ENCODE results near the gene CYP3A5.
"Not testable (repeated sequence)": the region's sequence is repeated elsewhere in the genome, so short reads cannot be mapped to it uniquely, and the experiment has no call there.

CYP3A5 gene

GRCh38 chr7:99653754-99654153, 26.0 kb downstream of the CYP3A5 start:
- Histone ChIP-seq H3K4me3 (ENCODE audit: low read length in 2 of 2) (no peak overlapping the region), H3K4ac (ENCODE audit: low read length) (no peak overlapping the region), H3K27ac (replicated peaks; ENCODE audit: low read length) (no peak overlapping the region), H2AFZ (ENCODE audit: low read length) (no peak overlapping the region), H3K27me3 (ENCODE audit: control insufficient read depth in 3 of 3, insufficient read depth in 3 of 3, low read depth in 1 of 3, low read length in 3 of 3) (no peaks in the 10 kb centered on the region), H2AK5ac (ENCODE audit: low read depth, low read length) (no peak overlapping the region), H3K18ac (ENCODE audit: low read length) (no peak overlapping the region), H3K9me3 (replicated peaks in 1 of 2; ENCODE audit: control insufficient read depth in 2 of 2, insufficient read depth in 1 of 2, low read depth in 1 of 2, low read length in 2 of 2) (peaks cover 0 to 3% of the 10 kb centered on the region in 2 donors), H2BK120ac (ENCODE audit: low read depth, low read length) (no peak overlapping the region), H3K4me2 (ENCODE audit: insufficient read depth, low read length, poor library complexity, severe bottlenecking) (no peak overlapping the region), H3K9ac (ENCODE audit: low read depth, low read length, poor library complexity) (no peak overlapping the region), H3K79me1 (ENCODE audit: low read depth, low read length) (no peaks in the 10 kb centered on the region), H3K36me3 (replicated peaks in 1 of 2; ENCODE audit: control insufficient read depth in 2 of 2, insufficient read depth in 2 of 2, low read length in 2 of 2) (no peaks in the 10 kb centered on the region), H3K4me1 (ENCODE audit: control insufficient read depth in 2 of 2, insufficient read depth in 1 of 2, low read depth in 1 of 2, low read length in 2 of 2) (no peaks in the 10 kb centered on the region), H4K8ac (ENCODE audit: low read depth, low read length) (no peak overlapping the region), H2BK5ac (ENCODE audit: low read length) (no peak overlapping the region), H2BK15ac (ENCODE audit: low read length) (no peak overlapping the region), H3K23ac (ENCODE audit: low read depth, low read length, poor library complexity) (no peak overlapping the region), H4K91ac (ENCODE audit: low read depth, low read length, poor library complexity) (no peak overlapping the region), H3K14ac (ENCODE audit: low read length) (no peak overlapping the region), H2BK12ac (ENCODE audit: low read length) (no peak overlapping the region)
- DNase-seq (ENCODE audit: low spot score), result no peak
- no CpG with 5 or more reads among the region's 3 CpGs for WGBS, 2 donors (ENCODE audit: extremely low coverage in 2 of 2, insufficient read length in 2 of 2, insufficient replicate concordance in 1 of 2)

- H2AFZ ChIP-seq (ENCODE audit: low read length); H2BK15ac ChIP-seq (ENCODE audit: low read length); H3K27ac ChIP-seq (replicated peaks; ENCODE audit: low read length); H3K4ac ChIP-seq (ENCODE audit: low read length); H3K4me2 ChIP-seq (ENCODE audit: insufficient read depth, low read length, poor library complexity, severe bottlenecking); H2BK12ac ChIP-seq (ENCODE audit: low read length); DNase-seq (ENCODE audit: low spot score); H4K91ac ChIP-seq (ENCODE audit: low read depth, low read length, poor library complexity); H2BK120ac ChIP-seq (ENCODE audit: low read depth, low read length); H3K79me1 ChIP-seq (ENCODE audit: low read depth, low read length); H3K27me3 ChIP-seq (ENCODE audit: control insufficient read depth in 3 of 3, insufficient read depth in 3 of 3, low read depth in 1 of 3, low read length in 3 of 3); H3K9me3 ChIP-seq (replicated peaks in 1 of 2; ENCODE audit: control insufficient read depth in 2 of 2, insufficient read depth in 1 of 2, low read depth in 1 of 2, low read length in 2 of 2); H3K36me3 ChIP-seq (replicated peaks in 1 of 2; ENCODE audit: control insufficient read depth in 2 of 2, insufficient read depth in 2 of 2, low read length in 2 of 2); H2BK5ac ChIP-seq (ENCODE audit: low read length); H3K4me3 ChIP-seq (ENCODE audit: low read length in 2 of 2); H3K4me1 ChIP-seq (ENCODE audit: control insufficient read depth in 2 of 2, insufficient read depth in 1 of 2, low read depth in 1 of 2, low read length in 2 of 2); H3K14ac ChIP-seq (ENCODE audit: low read length); H3K23ac ChIP-seq (ENCODE audit: low read depth, low read length, poor library complexity); H3K9ac ChIP-seq (ENCODE audit: low read depth, low read length, poor library complexity); H3K18ac ChIP-seq (ENCODE audit: low read length); H4K8ac ChIP-seq (ENCODE audit: low read depth, low read length); H2AK5ac ChIP-seq (ENCODE audit: low read depth, low read length): not testable (repeated sequence)
- no CpG with 5 or more reads among the region's 4 CpGs for WGBS, 2 donors (ENCODE audit: extremely low coverage in 2 of 2, insufficient read length in 2 of 2, insufficient replicate concordance in 1 of 2)
These were observed 26.5 kb downstream of the CYP3A5 start for GRCh38 chr7:99653269-99653668.

- no CpG with 5 or more reads among the region's 2 CpGs for WGBS, 2 donors (ENCODE audit: extremely low coverage in 2 of 2, insufficient read length in 2 of 2, insufficient replicate concordance in 1 of 2)
- no peak overlapping the region for H3K4ac ChIP-seq (ENCODE audit: low read length)
- no peak overlapping the region for H3K14ac ChIP-seq (ENCODE audit: low read length)
- H3K36me3 ChIP-seq (replicated peaks in 1 of 2; ENCODE audit: control insufficient read depth in 2 of 2, insufficient read depth in 2 of 2, low read length in 2 of 2), result no peaks in the 10 kb centered on the region
- no peak overlapping the region for H4K8ac ChIP-seq (ENCODE audit: low read depth, low read length)
- H2AFZ ChIP-seq (ENCODE audit: low read length), result no peak overlapping the region
- no peak overlapping the region for H3K18ac ChIP-seq (ENCODE audit: low read length)
- no peak overlapping the region for H3K9ac ChIP-seq (ENCODE audit: low read depth, low read length, poor library complexity)
- no peak overlapping the region for H2BK15ac ChIP-seq (ENCODE audit: low read length)
- peaks cover 0 to 3% of the 10 kb centered on the region in 2 donors for H3K9me3 ChIP-seq (replicated peaks in 1 of 2; ENCODE audit: control insufficient read depth in 2 of 2, insufficient read depth in 1 of 2, low read depth in 1 of 2, low read length in 2 of 2)
- H3K4me2 ChIP-seq (ENCODE audit: insufficient read depth, low read length, poor library complexity, severe bottlenecking), result no peak overlapping the region
- H3K4me1 ChIP-seq (ENCODE audit: control insufficient read depth in 2 of 2, insufficient read depth in 1 of 2, low read depth in 1 of 2, low read length in 2 of 2), result no peaks in the 10 kb centered on the region
- H2AK5ac ChIP-seq (ENCODE audit: low read depth, low read length), result no peak overlapping the region
- H2BK120ac ChIP-seq (ENCODE audit: low read depth, low read length), result no peak overlapping the region
- no peaks in the 10 kb centered on the region for H3K27me3 ChIP-seq (ENCODE audit: control insufficient read depth in 3 of 3, insufficient read depth in 3 of 3, low read depth in 1 of 3, low read length in 3 of 3)
- H2BK5ac ChIP-seq (ENCODE audit: low read length), result no peak overlapping the region
- no peaks in the 10 kb centered on the region for H3K79me1 ChIP-seq (ENCODE audit: low read depth, low read length)
- no peak overlapping the region for H2BK12ac ChIP-seq (ENCODE audit: low read length)
- H3K27ac ChIP-seq (replicated peaks; ENCODE audit: low read length), result no peak overlapping the region
- no peak overlapping the region for H3K23ac ChIP-seq (ENCODE audit: low read depth, low read length, poor library complexity)
- DNase-seq (ENCODE audit: low spot score), result no peak
- no peak overlapping the region for H3K4me3 ChIP-seq (ENCODE audit: low read length in 2 of 2)
- no peak overlapping the region for H4K91ac ChIP-seq (ENCODE audit: low read depth, low read length, poor library complexity)
These were observed 27.1 kb downstream of the CYP3A5 start for GRCh38 chr7:99652671-99653070.

GRCh38 chr7:99651290-99651689, 28.5 kb downstream of the CYP3A5 start:
- Histone ChIP-seq H2BK120ac (ENCODE audit: low read depth, low read length) (no peak overlapping the region), H2BK15ac (ENCODE audit: low read length) (no peak overlapping the region), H3K4ac (ENCODE audit: low read length) (no peak overlapping the region), H3K9me3 (replicated peaks in 1 of 2; ENCODE audit: control insufficient read depth in 2 of 2, insufficient read depth in 1 of 2, low read depth in 1 of 2, low read length in 2 of 2) (peaks cover 0 to 3% of the 10 kb centered on the region in 2 donors), H3K27me3 (ENCODE audit: control insufficient read depth in 3 of 3, insufficient read depth in 3 of 3, low read depth in 1 of 3, low read length in 3 of 3) (no peaks in the 10 kb centered on the region), H2AFZ (ENCODE audit: low read length) (no peak overlapping the region), H3K79me1 (ENCODE audit: low read depth, low read length) (no peaks in the 10 kb centered on the region), H3K36me3 (replicated peaks in 1 of 2; ENCODE audit: control insufficient read depth in 2 of 2, insufficient read depth in 2 of 2, low read length in 2 of 2) (no peaks in the 10 kb centered on the region), H3K23ac (ENCODE audit: low read depth, low read length, poor library complexity) (no peak overlapping the region), H4K91ac (ENCODE audit: low read depth, low read length, poor library complexity) (no peak overlapping the region), H2AK5ac (ENCODE audit: low read depth, low read length) (no peak overlapping the region), H3K27ac (replicated peaks; ENCODE audit: low read length) (no peak overlapping the region), H3K14ac (ENCODE audit: low read length) (no peak overlapping the region), H3K9ac (ENCODE audit: low read depth, low read length, poor library complexity) (no peak overlapping the region), H2BK5ac (ENCODE audit: low read length) (no peak overlapping the region), H3K4me2 (ENCODE audit: insufficient read depth, low read length, poor library complexity, severe bottlenecking) (no peak overlapping the region), H4K8ac (ENCODE audit: low read depth, low read length) (no peak overlapping the region), H3K4me1 (ENCODE audit: control insufficient read depth in 2 of 2, insufficient read depth in 1 of 2, low read depth in 1 of 2, low read length in 2 of 2) (no peaks in the 10 kb centered on the region), H3K4me3 (ENCODE audit: low read length in 2 of 2) (no peak overlapping the region), H3K18ac (ENCODE audit: low read length) (no peak overlapping the region), H2BK12ac (ENCODE audit: low read length) (no peak overlapping the region)
- no CpG with 5 or more reads among the region's 2 CpGs for WGBS, 2 donors (ENCODE audit: extremely low coverage in 2 of 2, insufficient read length in 2 of 2, insufficient replicate concordance in 1 of 2)
- no peak for DNase-seq (ENCODE audit: low spot score)

All from neuronal stem cell (in vitro differentiated cells).